HCT116 (cell line): ENCODE data around the gene PRRG1. TPM values are rescaled to one million over a fixed set of nuclear protein-coding genes. Genes with fewer than 3 reads are reported as not detected.

Source experiments
- ATAC-seq: fragments of 200-7000 bp; cut with Tn5 transposase; 2 replicates; pipeline ENCODE4 v1.9.1; 2020; ENCODE audit warnings: mild to moderate bottlenecking, moderate library complexity
- BruUV-seq: library from RNA; stranded (reverse); fragments of 400-500 nt; replicated peaks from 2 replicates; lab custom pipeline; 2021; lab: Mats Ljungman, UMichigan
- CTCF ChIA-PET: fragments of 300-600 bp; sonication (Branson Sonifier 250); formaldehyde crosslinking; loops from one replicate; lab custom pipeline; 2021; ENCODE audit warnings: antibody characterized with exemption; lab: Charles Lee
- POLR2A ChIA-PET: fragments of 300-600, 350-600 bp; sonication (Branson Sonifier 250); formaldehyde crosslinking; loops from one replicate; lab custom pipeline; 2021; ENCODE audit warnings: antibody characterized with exemption; lab: Charles Lee
- RAD21 ChIA-PET, 2 experiments: fragments of 300-600 bp; sonication (Branson Sonifier 250); formaldehyde crosslinking; loops; one replicate each; lab custom pipeline; 2023; ENCODE audit warnings: low total read pairs in 2 of 2; ENCODE audit not compliant: uncharacterized antibody in 2 of 2, unreplicated experiment in 2 of 2, low non-redundant PET in 1 of 2; lab: Charles Lee
- DNase-seq: peaks from one replicate; pipeline ENCODE4 v3.0.0-alpha.2; 2010; ENCODE audit warnings: low read depth, low spot score
- H2AFZ ChIP-seq: fragments of 200-600 bp; shearing (Covaris generic), sonication (generic); 2 replicates; pipeline ENCODE4 v1.6.1; 2017; ENCODE audit warnings: low read depth, mixed run types, mixed read lengths, antibody characterized with exemption, low read length; ENCODE audit not compliant: poor library complexity, severe bottlenecking
- H3K27ac ChIP-seq: 2 replicates; pipeline ENCODE4 v1.5.1; 2012; ENCODE audit warnings: low read depth, low read length
- H3K27me3 ChIP-seq: fragments of 200-600 bp; sonication (generic); 2 replicates; pipeline ENCODE4 v1.6.1; 2016; ENCODE audit warnings: mixed run types, low read length, mixed read lengths; ENCODE audit not compliant: insufficient read depth
- H3K36me3 ChIP-seq, 2 experiments: fragments of 200-500 bp in 1 of 2; fragments of 200-600 bp in 1 of 2; sonication (Bioruptor generic) in 1 of 2; sonication (generic) in 1 of 2; 2 replicates each; pipeline versions ENCODE4 v1.5.1 to v1.6.1; 2014 to 2016; ENCODE audit warnings: low read length in 2 of 2, inconsistent platforms in 1 of 2, mixed read lengths in 1 of 2, mixed run types in 1 of 2; ENCODE audit not compliant: insufficient read depth in 2 of 2, control insufficient read depth in 1 of 2
- H3K4me1 ChIP-seq, 2 experiments: fragments of 200-600 bp in 1 of 2; sonication (generic) in 1 of 2; 2 replicates each; pipeline versions ENCODE4 v1.5.1 to v1.6.1; 2012 to 2017; ENCODE audit warnings: low read length in 2 of 2, inconsistent platforms in 1 of 2, mild to moderate bottlenecking in 1 of 2, mixed read lengths in 1 of 2, mixed run types in 1 of 2, moderate library complexity in 1 of 2; ENCODE audit not compliant: insufficient read depth in 2 of 2, control insufficient read depth in 1 of 2
- H3K4me2 ChIP-seq: fragments of 200-600 bp; sonication (generic); 2 replicates; pipeline ENCODE4 v1.6.1; 2017; ENCODE audit warnings: mixed run types, low read length, mixed read lengths
- H3K4me3 ChIP-seq, 2 experiments: fragments of 200-600 bp in 1 of 2; sonication (generic) in 1 of 2; replicated peaks in 1 of 2; 2 replicates each; pipeline ENCODE4 v1.5.1; 2011 to 2016; ENCODE audit warnings: low read length in 2 of 2, control low read depth in 1 of 2, low read depth in 1 of 2, mild to moderate bottlenecking in 1 of 2, mixed read lengths in 1 of 2, mixed run types in 1 of 2
- H3K79me2 ChIP-seq: fragments of 200-600 bp; sonication (generic); 2 replicates; pipeline ENCODE4 v1.6.1; 2017; ENCODE audit warnings: mild to moderate bottlenecking, mixed run types, low read length, moderate library complexity, mixed read lengths; ENCODE audit not compliant: insufficient read depth
- H3K9ac ChIP-seq: fragments of 200-600 bp; sonication (generic); 2 replicates; pipeline ENCODE4 v1.6.1; 2016; ENCODE audit warnings: low read length, mixed read lengths
- H3K9me2 ChIP-seq: fragments of 200-600 bp; sonication (generic), shearing (Covaris generic); 2 replicates; pipeline ENCODE4 v1.6.1; 2017; ENCODE audit warnings: mixed run types, mild to moderate bottlenecking, moderate library complexity; ENCODE audit not compliant: insufficient read depth
- H3K9me3 ChIP-seq, 2 experiments: fragments of 200-500 bp in 1 of 2; fragments of 200-600 bp in 1 of 2; sonication (Bioruptor generic) in 1 of 2; sonication (generic) in 1 of 2; 2 replicates each; pipeline ENCODE4 v1.6.1; 2014 to 2017; ENCODE audit warnings: low read length in 2 of 2, mixed read lengths in 2 of 2, inconsistent platforms in 1 of 2, low read depth in 1 of 2, mild to moderate bottlenecking in 1 of 2, mixed run types in 1 of 2, moderate library complexity in 1 of 2; ENCODE audit not compliant: control insufficient read depth in 1 of 2, insufficient read depth in 1 of 2
- H4K20me1 ChIP-seq: fragments of 200-600 bp; sonication (generic), shearing (Covaris generic); 2 replicates; pipeline ENCODE4 v1.6.1; 2017; ENCODE audit warnings: mixed run types, mild to moderate bottlenecking, moderate library complexity; ENCODE audit not compliant: insufficient read depth
- CBX3 ChIP-seq: IDR thresholded peaks from 2 replicates; pipeline ENCODE4 v1.6.1; 2012; ENCODE audit warnings: low read depth
- CTCF ChIP-seq, 3 experiments: fragments of 200-600 bp in 1 of 3; sonication (generic) in 1 of 3; IDR thresholded peaks in 2 of 3; conservative IDR thresholded peaks in 1 of 3; 2 replicates each; pipeline ENCODE4 v1.5.1; 2012 to 2017; ENCODE audit warnings: low read depth in 2 of 3, low read length in 2 of 3, antibody characterized with exemption in 1 of 3, borderline replicate concordance in 1 of 3, control low read depth in 1 of 3, mild to moderate bottlenecking in 1 of 3, mixed read lengths in 1 of 3, mixed run types in 1 of 3, moderate library complexity in 1 of 3; ENCODE audit not compliant: insufficient read depth in 1 of 3
- ELF1 ChIP-seq: IDR thresholded peaks from 2 replicates; pipeline ENCODE4 v1.6.1; 2012; ENCODE audit warnings: low read depth, borderline replicate concordance
- EZH2phosphoT487 ChIP-seq: fragments of 200-600 bp; IDR thresholded peaks from 2 replicates; pipeline ENCODE4 v1.6.1; 2018; ENCODE audit warnings: antibody characterized with exemption, borderline replicate concordance
- FOSL1 ChIP-seq: IDR thresholded peaks from 2 replicates; pipeline ENCODE4 v1.6.1; 2012; ENCODE audit warnings: low read depth
- JUND ChIP-seq: IDR thresholded peaks from 2 replicates; pipeline ENCODE4 v1.6.1; 2012
- MAX ChIP-seq: IDR thresholded peaks from 2 replicates; pipeline ENCODE4 v1.6.1; 2012
- POLR2A ChIP-seq: IDR thresholded peaks from 2 replicates; pipeline ENCODE4 v1.7.0; 2011; ENCODE audit warnings: borderline replicate concordance; ENCODE audit not compliant: insufficient read depth, insufficient read length; ENCODE audit errors: extremely low read depth
- POLR2AphosphoS5 ChIP-seq: IDR thresholded peaks from 2 replicates; pipeline ENCODE4 v1.6.1; 2011; ENCODE audit warnings: mild to moderate bottlenecking, low read depth, low read length, moderate library complexity
- RAD21 ChIP-seq: IDR thresholded peaks from 2 replicates; pipeline ENCODE4 v1.6.1; 2012; ENCODE audit warnings: low read depth, mild to moderate bottlenecking
- SIN3A ChIP-seq: IDR thresholded peaks from 2 replicates; pipeline ENCODE4 v1.6.1; 2012; ENCODE audit warnings: low read depth
- YY1 ChIP-seq: IDR thresholded peaks from 2 replicates; pipeline ENCODE4 v1.6.1; 2011; ENCODE audit warnings: low read length, low read depth, moderate library complexity, mild to moderate bottlenecking; ENCODE audit not compliant: insufficient replicate concordance; ENCODE audit errors: extremely low read depth
- ZFX ChIP-seq: fragments of 450-650 bp; IDR thresholded peaks from 2 replicates; pipeline ENCODE4 v1.6.1; 2017
- intact Hi-C: fragments of 100-400 bp; cut with micrococcal nuclease; formaldehyde crosslinking; loops from 2 replicates; pipeline ENCODE4 v1.10.0; 2022
- total RNA-seq: library from RNA; stranded (reverse); gene quantifications from one replicate; pipeline ENCODE4 v1.2.1, GENCODE V29; 2021; ENCODE audit not compliant: unreplicated experiment
- TF ChIP-seq, protein P1 (sequence below): IDR thresholded peaks from 2 replicates; pipeline ENCODE4 v1.6.1; 2012; ENCODE audit warnings: low read depth

PRRG1 gene
- total RNA-seq, 1 experiment from 2014 or later = 16.0 TPM

- intact Hi-C loops = no loop called here
- H3K9me3 ChIP-seq = no peaks in the 10 kb centered on the region
- DNase-seq (no peak), ATAC-seq (no peak)
- no peaks in the 10 kb centered on the region for H3K4me1 ChIP-seq
- no peak overlapping the region for H3K9ac ChIP-seq
- ChIA-PET CTCF (no interaction called here), RAD21 (no interaction called here), POLR2A (no interaction called here)
- H3K79me2 ChIP-seq = peaks cover 83% of the 10 kb centered on the region
- no peak overlapping the region for H3K4me2 ChIP-seq
- H2AFZ ChIP-seq = no peak overlapping the region
- no peaks in the 10 kb centered on the region for H3K36me3 ChIP-seq
- no TSS peak for BruUV-seq
- H3K9me2 ChIP-seq = no peaks in the 10 kb centered on the region
- H4K20me1 ChIP-seq = no peaks in the 10 kb centered on the region
- H3K27me3 ChIP-seq = no peaks in the 10 kb centered on the region
- no peak for TF ChIP-seq CTCF (IDR thresholded peaks at IDR 0.05 in 2 of 3, conservative IDR thresholded peaks at IDR 0.05 in 1 of 3; ENCODE audit: borderline replicate concordance in 1 of 3, insufficient read depth in 1 of 3, low read depth in 2 of 3, low read length in 2 of 3)
- no peak for TF ChIP-seq FOSL1
- TF ChIP-seq POLR2A = no peak
- no peak for TF ChIP-seq CBX3
- no peak for TF ChIP-seq POLR2AphosphoS5
- no peak for TF ChIP-seq EZH2phosphoT487
- no peak for TF ChIP-seq SIN3A
- no peak for TF ChIP-seq ELF1
- no peak for TF ChIP-seq RAD21
- TF ChIP-seq JUND = no peak
- TF ChIP-seq ZFX = no peak
- TF ChIP-seq, protein P1, sequence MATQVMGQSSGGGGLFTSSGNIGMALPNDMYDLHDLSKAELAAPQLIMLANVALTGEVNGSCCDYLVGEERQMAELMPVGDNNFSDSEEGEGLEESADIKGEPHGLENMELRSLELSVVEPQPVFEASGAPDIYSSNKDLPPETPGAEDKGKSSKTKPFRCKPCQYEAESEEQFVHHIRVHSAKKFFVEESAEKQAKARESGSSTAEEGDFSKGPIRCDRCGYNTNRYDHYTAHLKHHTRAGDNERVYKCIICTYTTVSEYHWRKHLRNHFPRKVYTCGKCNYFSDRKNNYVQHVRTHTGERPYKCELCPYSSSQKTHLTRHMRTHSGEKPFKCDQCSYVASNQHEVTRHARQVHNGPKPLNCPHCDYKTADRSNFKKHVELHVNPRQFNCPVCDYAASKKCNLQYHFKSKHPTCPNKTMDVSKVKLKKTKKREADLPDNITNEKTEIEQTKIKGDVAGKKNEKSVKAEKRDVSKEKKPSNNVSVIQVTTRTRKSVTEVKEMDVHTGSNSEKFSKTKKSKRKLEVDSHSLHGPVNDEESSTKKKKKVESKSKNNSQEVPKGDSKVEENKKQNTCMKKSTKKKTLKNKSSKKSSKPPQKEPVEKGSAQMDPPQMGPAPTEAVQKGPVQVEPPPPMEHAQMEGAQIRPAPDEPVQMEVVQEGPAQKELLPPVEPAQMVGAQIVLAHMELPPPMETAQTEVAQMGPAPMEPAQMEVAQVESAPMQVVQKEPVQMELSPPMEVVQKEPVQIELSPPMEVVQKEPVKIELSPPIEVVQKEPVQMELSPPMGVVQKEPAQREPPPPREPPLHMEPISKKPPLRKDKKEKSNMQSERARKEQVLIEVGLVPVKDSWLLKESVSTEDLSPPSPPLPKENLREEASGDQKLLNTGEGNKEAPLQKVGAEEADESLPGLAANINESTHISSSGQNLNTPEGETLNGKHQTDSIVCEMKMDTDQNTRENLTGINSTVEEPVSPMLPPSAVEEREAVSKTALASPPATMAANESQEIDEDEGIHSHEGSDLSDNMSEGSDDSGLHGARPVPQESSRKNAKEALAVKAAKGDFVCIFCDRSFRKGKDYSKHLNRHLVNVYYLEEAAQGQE = no peak
- no peak for TF ChIP-seq YY1
- no peak for TF ChIP-seq MAX
- TF ChIP-seq, all 23 proteins: peak for 0
- no peak overlapping the region for H3K27ac ChIP-seq
- no peak overlapping the region for H3K4me3 ChIP-seq
These were observed 15.5 kb downstream of the PRRG1 start for GRCh38 chrX:37364666-37365065.
